ENCODE measurements around the gene HLCS. TPM values are rescaled to one million over a fixed set of nuclear protein-coding genes. Genes with fewer than 3 reads are reported as not detected.

Gene HLCS
- polyA plus RNA-seq, 1 of the 3 experiments (the other 2 are of a cell fraction): 13.0 TPM

DNA sequence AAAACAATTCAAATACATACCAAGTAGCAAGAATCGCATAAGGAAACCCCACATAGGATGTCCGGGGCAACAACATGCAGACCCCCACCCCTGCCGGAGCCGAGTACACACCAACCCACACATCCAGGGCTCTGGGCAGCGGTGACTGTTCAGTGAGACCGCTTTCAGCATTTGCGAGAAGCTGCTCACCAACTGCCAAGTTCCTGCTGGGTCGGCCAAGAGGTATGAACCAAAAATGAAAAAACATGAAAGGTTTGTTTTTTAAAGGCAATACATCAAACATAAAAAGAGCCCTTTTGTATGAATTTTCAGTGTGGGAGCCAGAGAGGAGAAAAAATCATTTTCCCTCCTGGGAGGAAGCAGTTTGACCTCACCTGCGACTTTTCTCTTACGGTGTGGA, 175.3 kb downstream of the HLCS start (continued):
- TF ChIP-seq, protein P1, sequence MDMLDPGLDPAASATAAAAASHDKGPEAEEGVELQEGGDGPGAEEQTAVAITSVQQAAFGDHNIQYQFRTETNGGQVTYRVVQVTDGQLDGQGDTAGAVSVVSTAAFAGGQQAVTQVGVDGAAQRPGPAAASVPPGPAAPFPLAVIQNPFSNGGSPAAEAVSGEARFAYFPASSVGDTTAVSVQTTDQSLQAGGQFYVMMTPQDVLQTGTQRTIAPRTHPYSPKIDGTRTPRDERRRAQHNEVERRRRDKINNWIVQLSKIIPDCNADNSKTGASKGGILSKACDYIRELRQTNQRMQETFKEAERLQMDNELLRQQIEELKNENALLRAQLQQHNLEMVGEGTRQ (IDR thresholded peaks at IDR 0.05; ENCODE audit: borderline replicate concordance, low read depth, low read length): no peak
- TF ChIP-seq NFIC (IDR thresholded peaks at IDR 0.05; ENCODE audit: borderline replicate concordance) (no peak), TCF12 (IDR thresholded peaks at IDR 0.05) (no peak), RXRA (IDR thresholded peaks at IDR 0.05; ENCODE audit: borderline replicate concordance, low read depth) (no peak), CHD2 (IDR thresholded peaks at IDR 0.05; ENCODE audit: low read length, partially characterized antibody) (no peak), YY1 (IDR thresholded peaks at IDR 0.05; ENCODE audit: low read depth) (no peak), ELF1 (IDR thresholded peaks at IDR 0.05) (no peak), RCOR1 (IDR thresholded peaks at IDR 0.05; ENCODE audit: low read length) (no peak), RFX5 (IDR thresholded peaks at IDR 0.05; ENCODE audit: low read length) (no peak)
- TF ChIP-seq, protein P2, sequence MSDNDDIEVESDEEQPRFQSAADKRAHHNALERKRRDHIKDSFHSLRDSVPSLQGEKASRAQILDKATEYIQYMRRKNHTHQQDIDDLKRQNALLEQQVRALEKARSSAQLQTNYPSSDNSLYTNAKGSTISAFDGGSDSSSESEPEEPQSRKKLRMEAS (IDR thresholded peaks at IDR 0.05; ENCODE audit: low read depth): no peak

DNA sequence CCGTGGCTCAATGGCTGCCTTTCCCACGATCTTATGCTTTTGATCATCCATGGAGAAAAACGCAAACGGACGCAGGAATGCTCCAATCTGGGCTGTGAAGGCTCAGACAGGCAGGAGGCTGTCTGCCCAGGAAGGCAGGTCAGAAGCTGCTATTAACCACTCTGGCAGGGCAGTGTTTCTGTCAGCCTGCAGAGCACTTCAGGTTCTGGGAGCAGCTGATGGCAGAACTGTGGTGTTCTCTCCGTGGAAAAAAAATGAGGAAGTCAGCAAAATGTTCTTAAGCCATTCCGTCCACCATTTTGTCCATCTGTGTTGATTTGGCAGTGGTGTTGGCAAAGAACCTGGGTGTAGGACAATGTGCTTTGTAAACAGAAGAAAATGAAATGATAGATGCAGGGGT, 175.9 kb downstream of the HLCS start:
- Histone ChIP-seq H3K9me2 (no peaks in the 10 kb centered on the region), H3K27ac (ENCODE audit: low read depth in 2 of 2, low read length in 1 of 2) (no peak overlapping the region), H4K20me1 (ENCODE audit: insufficient read depth) (no peaks in the 10 kb centered on the region), H3K4me3 (ENCODE audit: low read depth in 2 of 2, low read length in 1 of 2) (no peak overlapping the region), H3K27me3 (ENCODE audit: insufficient read depth) (no peaks in the 10 kb centered on the region), H3K4me1 (ENCODE audit: control insufficient read depth in 1 of 2, insufficient read depth in 2 of 2, low read depth in 1 of 2, low read length in 1 of 2) (no peaks in the 10 kb centered on the region; a peak in 1 of 4 replicates), H3K9ac (no peak overlapping the region), H3F3A (replicated peaks; ENCODE audit: insufficient read depth) (no peaks in the 10 kb centered on the region), H3K79me2 (ENCODE audit: insufficient read depth) (no peaks in the 10 kb centered on the region; the same call in 1 of the 2 replicates), H3K4me2 (no peak overlapping the region), H2AFZ (ENCODE audit: low read depth) (no peak overlapping the region), H3K9me3 (no peaks in the 10 kb centered on the region), H3K36me3 (replicated peaks in 1 of 2; ENCODE audit: control insufficient read depth in 1 of 2, insufficient read depth in 2 of 2, low read length in 1 of 2) (no peaks in the 10 kb centered on the region)
- DNase-seq: no peak
- CTCF ChIA-PET: no interaction called here
- POLR2A ChIA-PET: no interaction called here
- TF ChIP-seq GABPA (IDR thresholded peaks at IDR 0.05; ENCODE audit: low read depth) (no peak), SMC3 (IDR thresholded peaks at IDR 0.05; ENCODE audit: low read depth, low read length) (no peak), GATA2 (CRISPR knock-in tag; IDR thresholded peaks at IDR 0.05) (no peak), POLR2AphosphoS5 (IDR thresholded peaks at IDR 0.05; ENCODE audit: low read depth, low read length) (no peak), RXRA (IDR thresholded peaks at IDR 0.05; ENCODE audit: borderline replicate concordance, low read depth) (no peak), CHD2 (IDR thresholded peaks at IDR 0.05; ENCODE audit: low read length, partially characterized antibody) (no peak), ELF1 (IDR thresholded peaks at IDR 0.05) (no peak)
- TF ChIP-seq, protein P3, sequence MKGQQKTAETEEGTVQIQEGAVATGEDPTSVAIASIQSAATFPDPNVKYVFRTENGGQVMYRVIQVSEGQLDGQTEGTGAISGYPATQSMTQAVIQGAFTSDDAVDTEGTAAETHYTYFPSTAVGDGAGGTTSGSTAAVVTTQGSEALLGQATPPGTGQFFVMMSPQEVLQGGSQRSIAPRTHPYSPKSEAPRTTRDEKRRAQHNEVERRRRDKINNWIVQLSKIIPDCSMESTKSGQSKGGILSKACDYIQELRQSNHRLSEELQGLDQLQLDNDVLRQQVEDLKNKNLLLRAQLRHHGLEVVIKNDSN (IDR thresholded peaks at IDR 0.05; ENCODE audit: borderline replicate concordance, low read depth): no peak
- TF ChIP-seq, protein P4, sequence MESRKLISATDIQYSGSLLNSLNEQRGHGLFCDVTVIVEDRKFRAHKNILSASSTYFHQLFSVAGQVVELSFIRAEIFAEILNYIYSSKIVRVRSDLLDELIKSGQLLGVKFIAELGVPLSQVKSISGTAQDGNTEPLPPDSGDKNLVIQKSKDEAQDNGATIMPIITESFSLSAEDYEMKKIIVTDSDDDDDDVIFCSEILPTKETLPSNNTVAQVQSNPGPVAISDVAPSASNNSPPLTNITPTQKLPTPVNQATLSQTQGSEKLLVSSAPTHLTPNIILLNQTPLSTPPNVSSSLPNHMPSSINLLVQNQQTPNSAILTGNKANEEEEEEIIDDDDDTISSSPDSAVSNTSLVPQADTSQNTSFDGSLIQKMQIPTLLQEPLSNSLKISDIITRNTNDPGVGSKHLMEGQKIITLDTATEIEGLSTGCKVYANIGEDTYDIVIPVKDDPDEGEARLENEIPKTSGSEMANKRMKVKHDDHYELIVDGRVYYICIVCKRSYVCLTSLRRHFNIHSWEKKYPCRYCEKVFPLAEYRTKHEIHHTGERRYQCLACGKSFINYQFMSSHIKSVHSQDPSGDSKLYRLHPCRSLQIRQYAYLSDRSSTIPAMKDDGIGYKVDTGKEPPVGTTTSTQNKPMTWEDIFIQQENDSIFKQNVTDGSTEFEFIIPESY (IDR thresholded peaks at IDR 0.05; ENCODE audit: borderline replicate concordance, low read depth): no peak
- TF ChIP-seq, protein P5, sequence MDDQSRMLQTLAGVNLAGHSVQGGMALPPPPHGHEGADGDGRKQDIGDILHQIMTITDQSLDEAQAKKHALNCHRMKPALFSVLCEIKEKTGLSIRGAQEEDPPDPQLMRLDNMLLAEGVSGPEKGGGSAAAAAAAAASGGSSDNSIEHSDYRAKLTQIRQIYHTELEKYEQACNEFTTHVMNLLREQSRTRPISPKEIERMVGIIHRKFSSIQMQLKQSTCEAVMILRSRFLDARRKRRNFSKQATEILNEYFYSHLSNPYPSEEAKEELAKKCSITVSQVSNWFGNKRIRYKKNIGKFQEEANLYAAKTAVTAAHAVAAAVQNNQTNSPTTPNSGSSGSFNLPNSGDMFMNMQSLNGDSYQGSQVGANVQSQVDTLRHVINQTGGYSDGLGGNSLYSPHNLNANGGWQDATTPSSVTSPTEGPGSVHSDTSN (IDR thresholded peaks at IDR 0.05): no peak
- WGBS (ENCODE audit: low lambda C conversion rate): 90% methylated on average over 7 of the region's 7 CpGs
